Testis (tissue), 3 donors: ENCODE results near the gene TMEM151B. TPM values are rescaled to one million over a fixed set of nuclear protein-coding genes. Genes with fewer than 3 reads are reported as not detected.
A peak's percentile ranks its signal among the peaks of the same experiment; 100 is the strongest.

Experiments used
- DNase-seq: peaks from one replicate; pipeline ENCODE4 v3.0.0-alpha.2; 2019
- H3K27ac ChIP-seq, 2 donors: fragments of 200-600 bp; sonication (generic); one replicate each; pipeline ENCODE4 v1.5.1; 2019
- H3K27me3 ChIP-seq: fragments of 200-600 bp; sonication (generic); one replicate; pipeline ENCODE4 v1.5.1; 2019
- H3K36me3 ChIP-seq: fragments of 200-600 bp; sonication (generic); one replicate; pipeline ENCODE4 v1.5.1; 2017; ENCODE audit warnings: low read depth; ENCODE audit errors: missing control alignments
- H3K4me1 ChIP-seq: fragments of 200-600 bp; sonication (generic); one replicate; pipeline ENCODE4 v1.5.1; 2019
- H3K4me3 ChIP-seq, 2 donors: fragments of 200-600 bp; sonication (generic); one replicate each; pipeline ENCODE4 v1.5.1; 2017 to 2019
- H3K9me3 ChIP-seq: fragments of 200-600 bp; sonication (generic); one replicate; pipeline ENCODE4 v1.5.1; 2017
- CTCF ChIP-seq, 3 experiments: fragments of 450-650 bp in 2 of 3; fragments of 200-600 bp in 1 of 3; sonication (generic) in 1 of 3; IDR thresholded peaks; one replicate each; pipeline ENCODE4 v1.5.1; 2016 to 2019; ENCODE audit warnings: antibody characterized with exemption in 3 of 3, mild to moderate bottlenecking in 2 of 3, moderate library complexity in 1 of 3
- POLR2A ChIP-seq: fragments of 450-650 bp; IDR thresholded peaks from one replicate; pipeline ENCODE4 v1.6.1; 2017; ENCODE audit warnings: antibody characterized with exemption, mild to moderate bottlenecking, moderate library complexity
- WGBS, 2 donors: methylation state at CpG; one replicate each; pipeline ENCODE4 v1.1.5; 2018; 5-methylcytosine and 5-hydroxymethylcytosine counted together
- intact Hi-C: fragments of 100-400 bp; cut with DNase I; formaldehyde crosslinking; loops from one replicate; pipeline ENCODE4 v1.15.1; 2023; ENCODE audit warnings: low total_unique reads
- polyA plus RNA-seq: library from polyadenylated mRNA; stranded (reverse); fragments of 350-450 nt; fragmentation: Illumina TruSeq; extraction: RNeasy Lipid Tissue Mini Kit (QIAGEN cat#74804); gene quantifications from one replicate; pipeline ENCODE4 v1.2.3, GENCODE V29; 2014; ENCODE audit warnings: low read depth, low replicate concordance; ENCODE audit not compliant: insufficient read depth
- total RNA-seq, 2 donors: library from RNA; depleted of rRNA; stranded (reverse); fragments of >200 nt; gene quantifications; one replicate each; pipeline ENCODE4 v1.2.3, GENCODE V29; 2016

TMEM151B gene
- total and polyA plus RNA-seq, 3 donors from 2014 or later, result 1.3 to 2.8 (median 1.6) TPM

DNA sequence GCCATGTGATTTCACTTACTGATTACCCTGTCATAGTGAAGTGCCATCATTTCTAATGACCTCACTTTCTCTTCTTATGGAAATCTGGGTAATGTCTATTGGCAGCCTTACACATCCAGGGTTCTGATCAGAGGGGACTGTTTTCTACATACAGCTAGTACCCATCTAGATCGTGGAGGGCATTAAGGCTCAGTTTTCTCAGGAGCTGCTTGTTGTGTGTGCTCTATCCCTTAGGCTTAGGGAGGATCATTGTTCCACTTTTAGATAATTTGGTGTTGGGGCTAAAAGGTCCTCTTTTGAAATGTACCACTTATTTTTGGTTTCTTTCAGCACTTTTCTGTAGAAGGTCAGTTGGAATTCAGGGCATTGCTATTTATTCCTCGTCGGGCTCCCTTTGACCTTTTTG lies 19.5 kb upstream of the TMEM151B start:
- peaks cover 5% of the 10 kb centered on the region for H3K4me1 ChIP-seq

DNA sequence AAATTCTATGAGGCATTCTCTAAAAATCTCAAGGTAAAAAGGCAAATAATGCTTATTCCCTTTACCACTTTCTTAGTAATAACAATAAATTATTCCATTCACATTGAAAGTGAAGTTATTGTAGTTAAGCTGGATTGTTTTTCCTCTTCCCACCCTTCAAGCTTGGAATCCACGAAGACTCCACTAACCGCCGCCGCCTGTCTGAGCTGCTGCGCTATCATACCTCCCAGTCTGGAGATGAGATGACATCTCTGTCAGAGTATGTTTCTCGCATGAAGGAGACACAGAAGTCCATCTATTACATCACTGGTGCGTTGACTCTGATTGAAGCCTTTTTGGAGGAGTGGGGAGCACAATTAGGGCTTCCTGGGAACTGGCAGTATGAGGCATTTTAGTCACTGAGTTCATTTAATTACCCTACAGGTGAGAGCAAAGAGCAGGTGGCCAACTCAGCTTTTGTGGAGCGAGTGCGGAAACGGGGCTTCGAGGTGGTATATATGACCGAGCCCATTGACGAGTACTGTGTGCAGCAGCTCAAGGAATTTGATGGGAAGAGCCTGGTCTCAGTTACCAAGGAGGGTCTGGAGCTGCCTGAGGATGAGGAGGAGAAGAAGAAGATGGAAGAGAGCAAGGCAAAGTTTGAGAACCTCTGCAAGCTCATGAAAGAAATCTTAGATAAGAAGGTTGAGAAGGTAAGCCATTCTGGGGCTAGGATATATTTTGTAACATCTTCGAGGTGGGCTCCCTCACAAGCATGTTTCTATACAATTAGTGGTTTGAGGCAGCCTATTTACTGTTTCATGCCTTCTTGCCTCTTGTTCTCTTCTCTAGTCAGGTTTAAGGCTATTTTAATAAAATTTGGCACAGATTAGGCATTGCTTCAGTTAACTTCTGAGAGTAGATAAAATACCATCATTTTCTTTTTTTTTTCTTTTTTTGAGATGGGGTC lies 18.4 kb upstream of the TMEM151B start:
- intact Hi-C loops, result no loop called here
- TF ChIP-seq CTCF (IDR thresholded peaks at IDR 0.05) (no peak), POLR2A (no peak)

More for the DNA sequence above, 19.5 kb upstream of the TMEM151B start:
- no peak overlapping the region for H3K27ac ChIP-seq
- no peak overlapping the region for H3K4me3 ChIP-seq
- TF ChIP-seq POLR2A (no peak), CTCF (IDR thresholded peaks at IDR 0.05) (no peak)
- no peak for DNase-seq
- H3K36me3 ChIP-seq, result no peaks in the 10 kb centered on the region
- 56 to 60% methylated on average over 3 of the region's 3 CpGs for WGBS, 2 donors
- H3K9me3 ChIP-seq, result no peaks in the 10 kb centered on the region
- H3K27me3 ChIP-seq, result no peaks in the 10 kb centered on the region
- intact Hi-C loops, result no loop called here

DNA sequence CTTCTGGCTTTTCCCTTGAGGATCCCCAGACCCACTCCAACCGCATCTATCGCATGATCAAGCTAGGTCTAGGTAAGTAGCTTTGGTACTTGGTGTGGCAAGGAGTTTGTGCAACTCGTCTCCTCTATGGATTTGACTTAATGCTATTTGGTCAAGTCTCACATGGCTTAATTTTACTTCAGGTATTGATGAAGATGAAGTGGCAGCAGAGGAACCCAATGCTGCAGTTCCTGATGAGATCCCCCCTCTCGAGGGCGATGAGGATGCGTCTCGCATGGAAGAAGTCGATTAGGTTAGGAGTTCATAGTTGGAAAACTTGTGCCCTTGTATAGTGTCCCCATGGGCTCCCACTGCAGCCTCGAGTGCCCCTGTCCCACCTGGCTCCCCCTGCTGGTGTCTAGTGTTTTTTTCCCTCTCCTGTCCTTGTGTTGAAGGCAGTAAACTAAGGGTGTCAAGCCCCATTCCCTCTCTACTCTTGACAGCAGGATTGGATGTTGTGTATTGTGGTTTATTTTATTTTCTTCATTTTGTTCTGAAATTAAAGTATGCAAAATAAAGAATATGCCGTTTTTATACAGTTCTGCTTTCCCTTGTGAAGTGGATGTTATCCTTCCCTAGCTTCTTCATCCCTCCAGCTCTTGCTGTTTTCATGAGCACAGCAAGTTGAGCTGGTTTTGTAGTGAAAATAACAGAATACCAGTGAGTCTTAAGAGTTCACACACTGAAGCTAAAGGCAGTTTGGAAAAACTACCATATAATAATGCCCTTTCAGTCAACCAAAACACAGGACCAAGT lies 16.7 kb upstream of the TMEM151B start:
- no peaks in the 10 kb centered on the region for H3K9me3 ChIP-seq
- no peaks in the 10 kb centered on the region for H3K36me3 ChIP-seq
- H3K4me3 ChIP-seq, result no peak overlapping the region
- peaks cover 15% of the 10 kb centered on the region for H3K4me1 ChIP-seq
- H3K27me3 ChIP-seq, result no peaks in the 10 kb centered on the region
- intact Hi-C loops, result no loop called here
- DNase-seq, result peak; percentile 43
- no peak overlapping the region for H3K27ac ChIP-seq
- TF ChIP-seq POLR2A (no peak), CTCF (IDR thresholded peaks at IDR 0.05) (peak in 2 of 3 experiments; percentile 15 to 19)
- WGBS, 2 donors, result 70 to 76% methylated on average over 10 of the region's 10 CpGs

More for the DNA sequence above, 18.4 kb upstream of the TMEM151B start:
- WGBS, 2 donors, result 84 to 93% methylated on average over 14 of the region's 14 CpGs
- H3K4me3 ChIP-seq, result no peak overlapping the region
- peaks cover 11% of the 10 kb centered on the region for H3K4me1 ChIP-seq
- H3K27me3 ChIP-seq, result no peaks in the 10 kb centered on the region
- no peak overlapping the region for H3K27ac ChIP-seq
- no peaks in the 10 kb centered on the region for H3K9me3 ChIP-seq
- DNase-seq, result no peak
- no peaks in the 10 kb centered on the region for H3K36me3 ChIP-seq

DNA sequence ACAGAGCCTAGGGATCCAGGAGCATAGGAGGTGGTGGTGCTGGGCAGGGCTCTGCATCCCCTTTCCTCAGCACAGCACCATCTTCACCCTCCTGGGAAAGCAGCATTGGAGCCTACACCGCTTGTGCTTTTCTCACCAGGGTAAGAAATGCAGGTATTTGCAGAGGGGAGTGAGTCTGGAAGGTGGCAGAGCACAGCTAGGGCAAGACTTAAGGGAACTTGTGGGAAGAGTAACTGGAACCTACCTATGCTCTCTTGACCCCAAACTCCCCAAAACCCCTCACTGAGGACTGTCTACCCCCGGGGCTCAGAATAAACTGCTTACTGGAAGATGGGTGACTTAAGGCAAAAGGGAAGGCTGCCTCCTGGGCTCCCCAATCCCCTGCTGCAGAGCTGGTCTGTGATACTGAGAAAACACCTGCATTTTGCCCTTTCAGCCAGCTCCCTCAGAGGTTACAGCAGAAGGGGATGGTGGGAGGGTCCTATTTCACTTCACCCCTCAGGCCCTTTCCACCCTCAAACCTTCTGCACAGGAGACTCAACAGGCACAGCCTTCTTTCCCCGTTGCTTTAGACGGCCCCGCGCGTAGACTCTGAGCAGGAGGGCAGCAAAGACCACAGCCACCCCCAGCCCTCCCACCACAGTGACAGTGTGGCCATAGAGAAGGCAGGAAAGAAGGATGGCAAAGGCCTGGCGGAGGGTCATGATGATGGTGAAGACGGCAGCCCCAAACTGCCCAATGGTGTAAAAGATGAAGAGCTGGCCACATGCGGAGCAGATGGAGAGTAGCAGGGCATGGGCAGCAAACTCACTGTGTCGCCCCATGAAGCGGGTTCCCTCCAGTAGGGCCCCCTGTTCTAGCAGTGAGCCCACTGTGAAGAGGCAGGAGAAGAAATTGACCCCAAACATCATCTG lies 15.8 kb upstream of the TMEM151B start:
- H3K36me3 ChIP-seq, result no peaks in the 10 kb centered on the region
- 79 to 82% methylated on average over 12 of the region's 12 CpGs for WGBS, 2 donors
- H3K9me3 ChIP-seq, result no peaks in the 10 kb centered on the region
- no peak for DNase-seq
- peaks cover 11% of the 10 kb centered on the region for H3K4me1 ChIP-seq
- no peak overlapping the region for H3K27ac ChIP-seq
- no peak for TF ChIP-seq CTCF (IDR thresholded peaks at IDR 0.05)
- no peak for TF ChIP-seq POLR2A
- H3K4me3 ChIP-seq, result no peak overlapping the region
- intact Hi-C loops, result no loop called here
- no peaks in the 10 kb centered on the region for H3K27me3 ChIP-seq
